Effector CD4-positive, alpha-beta T cell (primary cell): ENCODE results near the gene XYLT1.

Source experiments
- DNase-seq: peaks from one replicate; pipeline ENCODE4 v3.0.0-alpha.2; 2020

The XYLT1 gene

GRCh38 chr16:17304491-17305119, 166.2 kb downstream of the XYLT1 start:
- no peak for DNase-seq

GRCh38 chr16:17304106-17304490, 166.7 kb downstream of the XYLT1 start:
- no peak for DNase-seq

DNA sequence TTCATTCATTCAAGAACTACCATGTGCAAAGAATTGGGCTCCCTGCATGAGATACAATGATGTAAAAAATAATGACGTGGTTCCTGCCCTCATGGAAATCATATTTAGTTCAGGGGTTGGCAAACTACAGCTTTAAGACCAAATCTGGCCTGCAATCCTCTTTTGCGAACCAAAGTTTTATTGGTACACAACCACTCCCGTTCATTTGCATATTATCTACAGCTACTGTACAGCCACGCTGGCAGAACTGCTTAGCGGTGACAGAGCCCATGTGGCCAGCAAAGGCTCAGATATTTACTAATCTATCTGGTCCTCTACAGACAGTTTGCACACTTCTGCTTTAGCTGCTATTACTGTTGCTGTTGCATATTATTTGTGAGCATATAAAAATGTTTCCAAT, 167.7 kb downstream of the XYLT1 start:
- DNase-seq, result no peak

- DNase-seq, result no peak
Measured at GRCh38 chr16:17302620-17303019, 168.1 kb downstream of the XYLT1 start.

GRCh38 chr16:17302214-17302613, 168.5 kb downstream of the XYLT1 start:
- DNase-seq, result no peak

GRCh38 chr16:17301593-17302135, 169.1 kb downstream of the XYLT1 start:
- no peak for DNase-seq

GRCh38 chr16:17301184-17301583, 169.6 kb downstream of the XYLT1 start:
- DNase-seq, result no peak

- no peak for DNase-seq
Measured at GRCh38 chr16:17299790-17300189, 171.0 kb downstream of the XYLT1 start.

GRCh38 chr16:17298238-17298637, 172.5 kb downstream of the XYLT1 start:
- no peak for DNase-seq

DNA sequence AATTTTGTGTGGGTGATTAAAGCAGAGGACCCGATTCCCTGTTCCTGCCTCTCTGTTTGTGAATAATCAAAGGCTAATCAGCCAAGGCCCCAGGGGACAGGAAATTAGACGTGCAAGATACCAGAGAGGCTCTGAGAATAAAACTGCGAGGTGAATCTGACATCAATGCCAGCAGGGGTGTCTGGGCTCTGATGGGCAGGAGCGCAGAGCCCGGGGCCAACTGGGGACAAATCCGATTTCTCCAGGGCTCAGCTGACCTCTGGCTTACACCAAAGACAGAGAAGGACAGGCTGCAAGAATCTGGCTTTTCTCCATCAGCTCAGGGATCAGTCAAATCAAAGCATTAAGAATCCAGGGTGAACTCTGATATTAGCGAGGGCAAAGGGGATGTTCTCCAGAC, 174.3 kb downstream of the XYLT1 start:
- DNase-seq, result no peak

DNA sequence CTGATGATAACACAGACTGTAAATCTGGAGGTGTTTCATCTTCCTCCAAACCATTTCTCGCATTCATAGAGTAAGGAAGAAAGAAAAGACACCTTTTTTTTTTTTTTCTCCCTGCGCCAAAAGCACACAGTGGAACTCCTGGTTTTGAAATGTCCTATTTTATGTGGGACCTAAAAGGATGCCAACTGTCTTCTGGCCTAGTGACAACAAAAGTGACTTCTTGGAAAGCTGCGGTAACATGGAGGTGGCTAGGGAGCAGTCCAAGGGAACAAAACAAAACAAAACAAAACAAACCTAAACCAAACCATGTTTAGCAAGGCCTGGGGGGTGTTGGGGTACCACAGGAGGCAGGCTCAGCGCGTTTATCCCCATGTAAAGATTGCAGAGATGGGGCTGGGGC, 174.8 kb downstream of the XYLT1 start:
- DNase-seq, result no peak

GRCh38 chr16:17294856-17295255, 175.9 kb downstream of the XYLT1 start:
- no peak for DNase-seq

- no peak for DNase-seq
Measured at GRCh38 chr16:17293813-17294558, 176.8 kb downstream of the XYLT1 start.

DNA sequence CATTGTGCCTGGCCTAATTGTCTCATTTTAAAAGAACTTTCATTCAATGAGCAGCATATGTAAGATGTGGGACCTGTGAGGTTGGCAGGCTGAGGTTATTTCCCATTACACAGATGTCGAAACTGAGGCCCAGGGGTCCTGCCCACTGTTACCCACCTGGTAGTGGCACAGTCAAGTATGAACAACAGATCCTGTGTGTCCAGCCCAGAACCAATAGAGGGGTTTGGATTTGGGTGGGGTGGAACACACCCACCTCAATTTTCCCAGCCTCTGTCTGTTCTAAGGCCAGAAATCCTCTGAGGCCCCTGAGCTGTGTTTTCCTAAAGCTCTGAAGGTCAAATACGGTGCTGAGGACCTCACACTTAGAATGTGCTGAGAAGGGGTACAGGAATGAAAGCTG, 179.5 kb downstream of the XYLT1 start:
- DNase-seq, result no peak

DNA sequence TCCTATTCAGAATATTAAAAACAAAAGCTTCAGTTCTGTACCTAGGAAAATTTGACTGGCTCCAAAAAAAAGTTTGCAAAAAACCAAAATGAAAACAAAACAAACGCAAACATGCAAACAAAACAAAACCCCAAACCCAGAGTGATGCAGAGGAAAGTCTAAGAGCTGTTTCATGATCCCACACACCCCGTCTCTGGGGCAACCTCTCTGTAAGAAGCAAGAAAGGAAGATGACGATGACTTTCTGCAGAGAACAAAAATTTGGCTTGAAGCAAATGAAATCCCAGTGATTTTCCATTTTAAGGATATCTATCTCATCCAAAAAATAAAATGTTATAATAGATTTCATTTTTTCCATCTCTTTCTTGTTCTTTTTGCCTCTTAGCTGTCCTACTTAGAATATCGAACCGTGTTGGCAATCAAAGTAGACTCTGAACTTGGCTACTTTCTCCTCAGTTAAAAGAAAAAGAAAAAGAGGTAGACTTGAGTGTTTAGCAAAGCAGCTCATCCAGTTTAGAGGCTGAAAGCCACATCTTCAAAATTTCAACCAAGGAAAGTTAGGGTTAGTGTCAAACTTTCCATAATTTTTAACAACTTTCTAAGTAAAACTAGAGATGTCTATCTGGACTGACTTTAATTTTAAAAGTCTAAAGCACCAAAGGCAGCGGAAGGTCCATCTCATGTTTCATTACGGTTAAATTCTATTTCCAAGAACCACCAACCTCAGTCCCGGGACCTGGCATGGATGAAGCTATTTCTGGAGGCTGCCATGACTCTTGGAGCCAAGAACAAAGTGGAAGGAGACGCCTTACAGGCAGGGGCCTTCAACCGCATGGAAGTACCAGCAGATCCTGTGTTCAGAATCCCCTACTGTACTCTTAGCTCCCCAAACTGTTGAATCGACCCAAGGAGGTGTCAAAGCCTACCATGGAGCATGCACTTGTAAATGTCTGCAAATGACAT, 180.8 kb downstream of the XYLT1 start:
- DNase-seq, result no peak

DNA sequence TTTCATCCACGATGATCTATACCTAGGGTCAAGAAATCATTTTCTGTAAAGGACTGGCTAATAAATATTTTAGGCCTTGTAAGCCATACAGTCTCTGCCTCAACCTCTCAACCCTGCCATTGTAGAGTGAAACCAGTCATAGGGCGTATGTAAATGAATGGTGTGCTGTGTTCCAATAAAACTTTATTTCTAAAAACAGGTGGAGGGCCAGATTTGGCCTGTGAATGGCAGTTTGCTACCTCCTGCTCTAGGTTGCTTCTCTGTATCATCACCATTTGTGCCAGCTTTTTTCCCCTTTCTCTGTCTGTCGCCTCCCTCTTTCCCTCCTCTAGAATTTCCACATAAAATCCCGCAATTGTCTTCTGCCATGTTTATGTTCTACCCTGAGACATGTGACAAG, 181.7 kb downstream of the XYLT1 start:
- no peak for DNase-seq

GRCh38 chr16:17287166-17287800, 183.5 kb downstream of the XYLT1 start:
- no peak for DNase-seq

DNA sequence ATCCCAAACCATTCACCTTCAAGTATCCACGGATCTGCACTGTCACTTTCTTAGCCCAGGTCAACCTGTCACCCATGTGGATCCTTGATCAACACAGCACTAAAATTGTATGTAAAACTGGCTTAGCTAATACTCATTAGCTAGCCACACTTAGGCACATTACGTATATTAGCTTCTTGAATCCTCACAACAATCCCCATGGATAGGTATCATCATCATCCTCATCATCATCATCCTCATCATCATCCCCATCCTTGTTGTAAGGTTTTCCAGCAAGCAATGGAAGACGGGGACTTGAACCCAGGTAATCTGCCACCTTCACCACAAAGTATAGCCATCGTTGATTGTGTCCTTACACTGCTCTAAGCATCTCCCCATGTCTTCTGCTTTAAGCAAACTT, 184.3 kb downstream of the XYLT1 start:
- DNase-seq, result no peak

- DNase-seq, result no peak
Measured at GRCh38 chr16:17283016-17283415, 187.7 kb downstream of the XYLT1 start.

- no peak for DNase-seq
Measured at GRCh38 chr16:17282247-17282646, 188.5 kb downstream of the XYLT1 start.

DNA sequence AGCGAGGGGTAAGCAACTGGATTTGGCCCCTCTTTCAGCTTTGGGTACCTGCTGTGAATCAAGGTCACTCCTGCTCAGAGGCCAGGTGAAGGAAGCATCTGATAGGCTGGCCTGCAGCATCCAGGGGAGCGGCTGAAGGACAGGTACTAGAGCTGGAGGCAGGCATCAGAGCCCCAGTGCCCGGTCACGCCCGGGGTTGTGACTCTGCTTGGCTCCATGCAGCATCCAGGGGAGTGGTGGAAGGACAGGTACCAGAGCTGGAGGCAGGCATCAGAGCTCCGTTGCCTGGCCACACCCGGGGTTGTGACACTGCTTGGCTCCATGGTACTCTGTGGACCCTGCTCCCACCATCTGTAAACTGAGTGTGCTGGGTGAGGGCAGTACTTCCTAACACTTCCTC, 189.7 kb downstream of the XYLT1 start:
- no peak for DNase-seq

- DNase-seq, result no peak
Measured at GRCh38 chr16:17278988-17279387, 191.8 kb downstream of the XYLT1 start.

GRCh38 chr16:17277981-17278381, 192.8 kb downstream of the XYLT1 start:
- no peak for DNase-seq
